HCT116 (cell line): ENCODE data around the gene PANK1. TPM values are rescaled to one million over a fixed set of nuclear protein-coding genes. Genes with fewer than 3 reads are reported as not detected.

Source experiments
- ATAC-seq: fragments of 200-7000 bp; cut with Tn5 transposase; 2 replicates; pipeline ENCODE4 v1.9.1; 2020; ENCODE audit warnings: mild to moderate bottlenecking, moderate library complexity
- BruUV-seq: library from RNA; stranded (reverse); fragments of 400-500 nt; replicated peaks from 2 replicates; lab custom pipeline; 2021; lab: Mats Ljungman, UMichigan
- CTCF ChIA-PET: fragments of 300-600 bp; sonication (Branson Sonifier 250); formaldehyde crosslinking; loops from one replicate; lab custom pipeline; 2021; ENCODE audit warnings: antibody characterized with exemption; lab: Charles Lee
- POLR2A ChIA-PET: fragments of 300-600, 350-600 bp; sonication (Branson Sonifier 250); formaldehyde crosslinking; loops from one replicate; lab custom pipeline; 2021; ENCODE audit warnings: antibody characterized with exemption; lab: Charles Lee
- RAD21 ChIA-PET, 2 experiments: fragments of 300-600 bp; sonication (Branson Sonifier 250); formaldehyde crosslinking; loops; one replicate each; lab custom pipeline; 2023; ENCODE audit warnings: low total read pairs in 2 of 2; ENCODE audit not compliant: uncharacterized antibody in 2 of 2, unreplicated experiment in 2 of 2, low non-redundant PET in 1 of 2; lab: Charles Lee
- DNase-seq: peaks from one replicate; pipeline ENCODE4 v3.0.0-alpha.2; 2010; ENCODE audit warnings: low read depth, low spot score
- H2AFZ ChIP-seq: fragments of 200-600 bp; shearing (Covaris generic), sonication (generic); 2 replicates; pipeline ENCODE4 v1.6.1; 2017; ENCODE audit warnings: low read depth, mixed run types, mixed read lengths, antibody characterized with exemption, low read length; ENCODE audit not compliant: poor library complexity, severe bottlenecking
- H3K27ac ChIP-seq: 2 replicates; pipeline ENCODE4 v1.5.1; 2012; ENCODE audit warnings: low read depth, low read length
- H3K27me3 ChIP-seq: fragments of 200-600 bp; sonication (generic); 2 replicates; pipeline ENCODE4 v1.6.1; 2016; ENCODE audit warnings: mixed run types, low read length, mixed read lengths; ENCODE audit not compliant: insufficient read depth
- H3K36me3 ChIP-seq, 2 experiments: fragments of 200-500 bp in 1 of 2; fragments of 200-600 bp in 1 of 2; sonication (Bioruptor generic) in 1 of 2; sonication (generic) in 1 of 2; 2 replicates each; pipeline versions ENCODE4 v1.5.1 to v1.6.1; 2014 to 2016; ENCODE audit warnings: low read length in 2 of 2, inconsistent platforms in 1 of 2, mixed read lengths in 1 of 2, mixed run types in 1 of 2; ENCODE audit not compliant: insufficient read depth in 2 of 2, control insufficient read depth in 1 of 2
- H3K4me1 ChIP-seq, 2 experiments: fragments of 200-600 bp in 1 of 2; sonication (generic) in 1 of 2; 2 replicates each; pipeline versions ENCODE4 v1.5.1 to v1.6.1; 2012 to 2017; ENCODE audit warnings: low read length in 2 of 2, inconsistent platforms in 1 of 2, mild to moderate bottlenecking in 1 of 2, mixed read lengths in 1 of 2, mixed run types in 1 of 2, moderate library complexity in 1 of 2; ENCODE audit not compliant: insufficient read depth in 2 of 2, control insufficient read depth in 1 of 2
- H3K4me2 ChIP-seq: fragments of 200-600 bp; sonication (generic); 2 replicates; pipeline ENCODE4 v1.6.1; 2017; ENCODE audit warnings: mixed run types, low read length, mixed read lengths
- H3K4me3 ChIP-seq, 2 experiments: fragments of 200-600 bp in 1 of 2; sonication (generic) in 1 of 2; replicated peaks in 1 of 2; 2 replicates each; pipeline ENCODE4 v1.5.1; 2011 to 2016; ENCODE audit warnings: low read length in 2 of 2, control low read depth in 1 of 2, low read depth in 1 of 2, mild to moderate bottlenecking in 1 of 2, mixed read lengths in 1 of 2, mixed run types in 1 of 2
- H3K79me2 ChIP-seq: fragments of 200-600 bp; sonication (generic); 2 replicates; pipeline ENCODE4 v1.6.1; 2017; ENCODE audit warnings: mild to moderate bottlenecking, mixed run types, low read length, moderate library complexity, mixed read lengths; ENCODE audit not compliant: insufficient read depth
- H3K9ac ChIP-seq: fragments of 200-600 bp; sonication (generic); 2 replicates; pipeline ENCODE4 v1.6.1; 2016; ENCODE audit warnings: low read length, mixed read lengths
- H3K9me2 ChIP-seq: fragments of 200-600 bp; sonication (generic), shearing (Covaris generic); 2 replicates; pipeline ENCODE4 v1.6.1; 2017; ENCODE audit warnings: mixed run types, mild to moderate bottlenecking, moderate library complexity; ENCODE audit not compliant: insufficient read depth
- H3K9me3 ChIP-seq, 2 experiments: fragments of 200-500 bp in 1 of 2; fragments of 200-600 bp in 1 of 2; sonication (Bioruptor generic) in 1 of 2; sonication (generic) in 1 of 2; 2 replicates each; pipeline ENCODE4 v1.6.1; 2014 to 2017; ENCODE audit warnings: low read length in 2 of 2, mixed read lengths in 2 of 2, inconsistent platforms in 1 of 2, low read depth in 1 of 2, mild to moderate bottlenecking in 1 of 2, mixed run types in 1 of 2, moderate library complexity in 1 of 2; ENCODE audit not compliant: control insufficient read depth in 1 of 2, insufficient read depth in 1 of 2
- H4K20me1 ChIP-seq: fragments of 200-600 bp; sonication (generic), shearing (Covaris generic); 2 replicates; pipeline ENCODE4 v1.6.1; 2017; ENCODE audit warnings: mixed run types, mild to moderate bottlenecking, moderate library complexity; ENCODE audit not compliant: insufficient read depth
- ATF3 ChIP-seq: IDR thresholded peaks from 2 replicates; pipeline ENCODE4 v1.6.1; 2012
- CBX3 ChIP-seq: IDR thresholded peaks from 2 replicates; pipeline ENCODE4 v1.6.1; 2012; ENCODE audit warnings: low read depth
- CEBPB ChIP-seq: IDR thresholded peaks from 2 replicates; pipeline ENCODE4 v1.6.1; 2012; ENCODE audit warnings: low read depth
- CTCF ChIP-seq, 3 experiments: fragments of 200-600 bp in 1 of 3; sonication (generic) in 1 of 3; IDR thresholded peaks in 2 of 3; conservative IDR thresholded peaks in 1 of 3; 2 replicates each; pipeline ENCODE4 v1.5.1; 2012 to 2017; ENCODE audit warnings: low read depth in 2 of 3, low read length in 2 of 3, antibody characterized with exemption in 1 of 3, borderline replicate concordance in 1 of 3, control low read depth in 1 of 3, mild to moderate bottlenecking in 1 of 3, mixed read lengths in 1 of 3, mixed run types in 1 of 3, moderate library complexity in 1 of 3; ENCODE audit not compliant: insufficient read depth in 1 of 3
- EGR1 ChIP-seq: IDR thresholded peaks from 2 replicates; pipeline ENCODE4 v1.6.1; 2012; ENCODE audit warnings: low read depth
- ELF1 ChIP-seq: IDR thresholded peaks from 2 replicates; pipeline ENCODE4 v1.6.1; 2012; ENCODE audit warnings: low read depth, borderline replicate concordance
- EZH2phosphoT487 ChIP-seq: fragments of 200-600 bp; IDR thresholded peaks from 2 replicates; pipeline ENCODE4 v1.6.1; 2018; ENCODE audit warnings: antibody characterized with exemption, borderline replicate concordance
- JUND ChIP-seq: IDR thresholded peaks from 2 replicates; pipeline ENCODE4 v1.6.1; 2012
- MAX ChIP-seq: IDR thresholded peaks from 2 replicates; pipeline ENCODE4 v1.6.1; 2012
- POLR2A ChIP-seq: IDR thresholded peaks from 2 replicates; pipeline ENCODE4 v1.7.0; 2011; ENCODE audit warnings: borderline replicate concordance; ENCODE audit not compliant: insufficient read depth, insufficient read length; ENCODE audit errors: extremely low read depth
- RAD21 ChIP-seq: IDR thresholded peaks from 2 replicates; pipeline ENCODE4 v1.6.1; 2012; ENCODE audit warnings: low read depth, mild to moderate bottlenecking
- REST ChIP-seq: IDR thresholded peaks from 2 replicates; pipeline ENCODE4 v1.6.1; 2012; ENCODE audit warnings: low read depth
- SIN3A ChIP-seq: IDR thresholded peaks from 2 replicates; pipeline ENCODE4 v1.6.1; 2012; ENCODE audit warnings: low read depth
- SP1 ChIP-seq: IDR thresholded peaks from 2 replicates; pipeline ENCODE4 v1.6.1; 2012; ENCODE audit warnings: low read depth
- TCF7L2 ChIP-seq: IDR thresholded peaks from 2 replicates; pipeline ENCODE4 v1.7.0; 2011; ENCODE audit warnings: borderline replicate concordance, inconsistent platforms; ENCODE audit not compliant: insufficient read depth, insufficient read length; ENCODE audit errors: extremely low read depth
- YY1 ChIP-seq: IDR thresholded peaks from 2 replicates; pipeline ENCODE4 v1.6.1; 2011; ENCODE audit warnings: low read length, low read depth, moderate library complexity, mild to moderate bottlenecking; ENCODE audit not compliant: insufficient replicate concordance; ENCODE audit errors: extremely low read depth
- intact Hi-C: fragments of 100-400 bp; cut with micrococcal nuclease; formaldehyde crosslinking; loops from 2 replicates; pipeline ENCODE4 v1.10.0; 2022
- total RNA-seq: library from RNA; stranded (reverse); gene quantifications from one replicate; pipeline ENCODE4 v1.2.1, GENCODE V29; 2021; ENCODE audit not compliant: unreplicated experiment

The PANK1 gene
- total RNA-seq, 1 experiment from 2014 or later: 6.4 TPM

GRCh38 chr10:89683883-89684282 is 38.8 kb upstream of the PANK1 start:
- H3K9me2 ChIP-seq: no peaks in the 10 kb centered on the region
- H3K4me1 ChIP-seq: no peaks in the 10 kb centered on the region
- no peak for ATAC-seq
- H3K4me3 ChIP-seq: no peak overlapping the region
- H2AFZ ChIP-seq: no peak overlapping the region
- no peaks in the 10 kb centered on the region for H4K20me1 ChIP-seq
- H3K9me3 ChIP-seq: no peaks in the 10 kb centered on the region
- CTCF ChIA-PET: no interaction called here
- no peak overlapping the region for H3K9ac ChIP-seq
- BruUV-seq: no TSS peak
- no peak overlapping the region for H3K27ac ChIP-seq
- no peak for DNase-seq
- no peak overlapping the region for H3K4me2 ChIP-seq
- POLR2A ChIA-PET: interaction anchor here (2.3 kb wide), 1 partner anchor 17 kb away, joined by 7 read pairs; the partner anchor contains the start of gene KIF20B
- intact Hi-C loops: no loop called here
- H3K36me3 ChIP-seq: no peaks in the 10 kb centered on the region
- H3K27me3 ChIP-seq: no peaks in the 10 kb centered on the region
- no peak for TF ChIP-seq TCF7L2
- TF ChIP-seq CTCF (IDR thresholded peaks at IDR 0.05 in 2 of 3, conservative IDR thresholded peaks at IDR 0.05 in 1 of 3; ENCODE audit: borderline replicate concordance in 1 of 3, insufficient read depth in 1 of 3, low read depth in 2 of 3, low read length in 2 of 3): no peak
- TF ChIP-seq EGR1: no peak
- TF ChIP-seq CEBPB: no peak
- TF ChIP-seq JUND: no peak
- H3K79me2 ChIP-seq: no peaks in the 10 kb centered on the region
- RAD21 ChIA-PET: no interaction called here

- ChIA-PET POLR2A (no interaction called here), RAD21 (no interaction called here), CTCF (no interaction called here)
- intact Hi-C loops: no loop called here
- Histone ChIP-seq H3K27ac (no peak overlapping the region), H3K9ac (no peak overlapping the region), H4K20me1 (no peaks in the 10 kb centered on the region), H3K4me2 (no peak overlapping the region), H3K4me3 (no peak overlapping the region), H2AFZ (no peak overlapping the region), H3K79me2 (no peaks in the 10 kb centered on the region), H3K4me1 (no peaks in the 10 kb centered on the region), H3K9me3 (no peaks in the 10 kb centered on the region), H3K9me2 (no peaks in the 10 kb centered on the region), H3K27me3 (no peaks in the 10 kb centered on the region), H3K36me3 (no peaks in the 10 kb centered on the region)
- no peak for ATAC-seq
- BruUV-seq: no TSS peak
- no peak for DNase-seq
- TF ChIP-seq SIN3A (no peak), RAD21 (no peak), CBX3 (no peak), POLR2A (no peak), EZH2phosphoT487 (no peak), ATF3 (no peak), TCF7L2 (no peak), REST (no peak), EGR1 (no peak), ELF1 (no peak), CEBPB (no peak), MAX (no peak), JUND (no peak), YY1 (no peak), SP1 (no peak)
These were observed 34.9 kb upstream of the PANK1 start for GRCh38 chr10:89679986-89680385.
